Activated T-helper 1 cell treated with Interleukin-2 at 50 U/mL for 16 hours (primary cell): ENCODE data around the gene GPS1.

Source experiments
- DNase-seq: peaks from one replicate; pipeline ENCODE4 v3.0.0-alpha.2; 2020; ENCODE audit warnings: low read depth

GPS1 gene

DNA sequence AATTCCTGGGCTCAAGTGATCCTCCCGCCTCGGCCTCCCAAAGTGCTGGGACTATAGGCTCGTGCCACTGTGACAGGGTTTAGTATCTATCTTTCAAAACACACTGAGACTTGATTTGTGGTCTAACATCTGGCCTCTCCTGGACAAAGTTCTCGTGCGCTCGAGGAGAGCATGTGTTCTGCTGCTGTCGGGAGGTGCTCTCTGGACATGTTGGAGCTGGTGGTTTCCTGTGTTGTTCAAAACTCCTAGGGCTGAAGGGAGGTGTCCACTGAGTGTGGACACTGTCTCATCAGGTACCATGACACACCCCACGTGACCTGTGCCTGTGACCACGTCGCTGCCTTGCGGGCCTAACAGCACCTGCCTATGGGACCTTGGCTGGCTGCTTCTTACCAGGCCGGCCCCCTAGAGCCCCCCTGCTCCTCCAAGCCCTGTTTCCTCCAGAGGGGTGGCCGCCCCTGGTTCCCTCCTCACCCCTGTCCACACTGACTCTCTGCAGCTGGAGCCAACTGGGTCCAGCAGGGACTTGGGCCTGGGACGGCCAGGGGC is 5.7 kb upstream of the GPS1 start:
- DNase-seq: no peak

DNA sequence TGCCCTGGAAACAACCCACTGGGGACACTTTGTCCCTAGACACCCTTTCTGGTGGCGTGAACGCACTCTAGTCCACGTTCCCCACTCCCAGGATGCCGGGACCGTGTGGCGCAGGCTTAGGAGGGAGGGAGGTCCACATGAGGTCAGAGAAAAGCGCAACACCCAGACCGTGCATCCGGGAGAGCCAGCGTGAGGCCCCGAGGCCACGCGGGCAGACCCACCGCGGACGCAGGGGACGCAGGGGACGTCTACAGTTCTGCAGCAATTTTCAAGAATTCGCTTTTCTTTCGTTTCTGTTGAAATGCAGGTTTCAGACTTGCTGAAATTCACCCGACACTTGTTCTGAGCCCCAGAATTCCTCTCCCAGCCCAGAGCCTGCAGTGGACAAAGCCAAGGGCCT is 4.8 kb upstream of the GPS1 start:
- no peak for DNase-seq

DNA sequence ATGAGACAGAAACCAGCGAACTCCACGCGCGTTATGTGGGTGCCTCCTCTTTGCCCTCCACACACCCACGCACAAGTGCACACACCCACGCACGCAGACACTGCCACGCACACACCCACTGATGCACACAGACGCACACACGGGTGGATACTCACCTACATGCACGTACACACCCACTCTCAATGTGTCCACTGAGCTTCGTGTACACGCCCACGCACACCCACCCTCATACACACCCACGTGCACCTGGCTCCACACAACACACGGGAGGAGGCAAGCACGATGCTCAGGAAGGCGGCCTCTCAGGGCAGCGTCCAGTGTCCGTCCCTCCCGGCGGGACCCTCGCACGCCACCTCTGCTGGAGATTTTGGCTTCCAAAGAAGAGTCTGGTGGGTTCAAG is 4.3 kb upstream of the GPS1 start:
- no peak for DNase-seq

DNA sequence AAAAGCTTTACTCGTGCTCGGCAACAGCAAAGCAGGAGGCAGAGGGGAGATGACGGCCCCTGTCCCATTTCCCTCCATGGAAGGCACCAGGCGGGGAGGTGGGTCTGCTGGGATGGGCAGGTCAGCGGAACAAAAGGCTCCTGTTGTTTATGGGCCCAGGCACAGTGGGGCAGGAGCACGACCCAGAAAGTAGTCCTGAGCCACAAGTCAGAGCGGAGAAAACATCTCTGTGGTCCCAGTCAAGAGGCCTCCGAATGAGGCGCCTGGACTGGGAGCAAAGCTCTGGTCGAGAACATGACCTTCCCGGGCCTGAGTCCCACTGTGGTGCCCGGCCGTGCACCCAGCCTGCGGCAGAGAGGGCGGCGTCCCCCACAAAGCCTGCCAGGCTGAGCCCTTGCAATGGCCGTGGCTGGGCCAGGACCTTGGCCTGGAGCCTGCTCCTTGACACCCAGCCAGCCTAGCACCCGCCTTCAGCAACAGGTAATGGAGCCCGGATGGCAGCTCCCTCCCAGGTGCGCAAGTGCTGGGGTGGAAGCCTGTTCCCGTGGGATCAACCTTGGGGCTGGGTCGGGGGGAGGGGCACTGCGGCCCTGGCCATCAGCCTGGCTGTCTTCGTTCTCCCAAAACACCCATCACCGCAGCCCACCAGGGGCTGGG is 3.7 kb upstream of the GPS1 start:
- DNase-seq: no peak

DNA sequence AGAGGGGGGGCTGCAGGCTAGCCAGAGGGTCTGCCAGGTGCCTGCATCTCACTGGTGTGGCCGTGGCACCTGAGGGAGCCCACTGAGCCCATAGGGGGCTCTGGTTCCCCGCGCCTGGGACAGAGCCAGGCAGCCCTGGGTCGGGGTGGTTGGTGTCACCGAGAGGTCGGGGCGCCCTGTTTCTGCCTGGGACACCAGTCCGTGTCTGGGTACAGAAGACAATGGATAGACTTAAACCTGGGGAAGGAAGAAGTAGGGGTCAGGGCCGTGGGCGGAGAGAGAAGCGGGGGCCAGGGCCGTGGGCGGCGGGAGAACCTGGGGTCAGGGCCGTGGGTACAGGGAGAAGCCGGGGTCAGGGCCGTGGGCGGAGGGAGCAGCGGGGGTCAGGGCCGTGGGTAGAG is 3.1 kb upstream of the GPS1 start:
- no peak for DNase-seq

DNA sequence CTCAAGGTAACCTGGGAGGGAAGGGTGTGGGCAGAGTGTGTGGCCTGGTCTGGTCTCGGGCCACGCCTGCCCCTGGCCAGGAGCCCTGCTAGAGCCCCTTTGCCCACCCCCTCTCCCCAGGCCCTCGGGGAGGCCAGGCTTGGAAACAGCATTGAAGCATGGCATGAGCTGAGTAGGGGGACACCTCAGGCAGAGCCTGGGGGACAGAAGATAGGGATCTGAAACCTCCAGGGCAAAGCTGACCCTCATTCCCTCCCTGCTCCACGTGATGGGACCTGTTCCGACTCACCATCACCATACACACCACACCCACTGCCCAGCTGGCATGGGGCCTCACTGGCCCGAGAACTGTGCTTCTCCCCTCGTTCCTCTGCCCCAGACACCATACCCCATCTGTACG is 2.6 kb upstream of the GPS1 start:
- DNase-seq: no peak

DNA sequence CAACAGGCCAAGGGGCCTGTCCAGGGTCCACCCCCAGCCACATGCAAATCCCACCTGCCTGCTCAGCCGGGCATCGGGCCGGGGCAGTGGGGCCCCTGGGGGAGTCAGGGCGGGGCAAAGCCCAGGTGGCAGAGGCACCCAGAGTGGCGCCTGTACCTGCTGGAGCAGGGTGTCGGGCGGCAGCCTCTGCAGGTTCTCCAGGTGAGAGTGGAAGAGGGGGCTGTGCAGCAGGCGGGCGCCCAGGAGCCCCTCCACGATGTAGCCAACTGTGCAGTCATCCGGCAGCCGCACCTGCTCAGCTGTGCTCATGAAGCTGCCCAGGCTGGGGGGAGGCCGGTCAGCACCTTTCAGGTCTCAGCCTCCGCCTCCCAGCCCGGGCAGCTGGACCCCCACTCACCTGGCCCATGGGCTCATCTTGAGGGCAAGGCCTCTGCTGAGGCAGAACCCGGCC is 2.2 kb upstream of the GPS1 start:
- DNase-seq: no peak

DNA sequence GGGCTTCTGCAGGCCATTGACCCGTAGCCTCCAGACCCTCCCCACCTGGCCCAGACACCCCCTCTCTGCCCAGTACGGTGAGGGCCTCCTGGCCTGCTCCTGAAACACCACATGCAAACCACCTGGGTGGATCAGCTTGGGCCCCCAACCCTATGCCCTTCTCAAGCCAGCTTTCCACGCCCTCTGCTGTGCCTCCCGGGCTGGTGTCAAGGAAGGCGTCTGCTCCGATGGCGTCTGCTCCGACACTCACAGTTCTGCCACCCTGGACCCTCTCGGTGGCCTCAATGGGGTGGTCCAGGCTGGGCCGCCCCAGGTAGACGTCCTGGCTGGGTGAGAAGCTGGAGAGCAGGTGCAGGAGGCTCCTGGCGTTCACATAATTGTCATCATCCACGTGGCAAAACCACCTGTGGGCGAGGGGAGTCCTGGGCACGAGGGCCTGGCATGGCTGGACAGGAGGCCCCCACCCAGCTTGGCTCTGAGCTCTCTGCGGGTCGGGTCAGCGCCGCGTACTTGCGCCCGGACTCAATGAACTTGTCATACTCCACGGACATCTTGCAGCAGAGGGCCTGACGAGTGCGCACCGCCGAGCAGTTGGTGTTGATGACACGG is 1.4 kb upstream of the GPS1 start:
- no peak for DNase-seq

DNA sequence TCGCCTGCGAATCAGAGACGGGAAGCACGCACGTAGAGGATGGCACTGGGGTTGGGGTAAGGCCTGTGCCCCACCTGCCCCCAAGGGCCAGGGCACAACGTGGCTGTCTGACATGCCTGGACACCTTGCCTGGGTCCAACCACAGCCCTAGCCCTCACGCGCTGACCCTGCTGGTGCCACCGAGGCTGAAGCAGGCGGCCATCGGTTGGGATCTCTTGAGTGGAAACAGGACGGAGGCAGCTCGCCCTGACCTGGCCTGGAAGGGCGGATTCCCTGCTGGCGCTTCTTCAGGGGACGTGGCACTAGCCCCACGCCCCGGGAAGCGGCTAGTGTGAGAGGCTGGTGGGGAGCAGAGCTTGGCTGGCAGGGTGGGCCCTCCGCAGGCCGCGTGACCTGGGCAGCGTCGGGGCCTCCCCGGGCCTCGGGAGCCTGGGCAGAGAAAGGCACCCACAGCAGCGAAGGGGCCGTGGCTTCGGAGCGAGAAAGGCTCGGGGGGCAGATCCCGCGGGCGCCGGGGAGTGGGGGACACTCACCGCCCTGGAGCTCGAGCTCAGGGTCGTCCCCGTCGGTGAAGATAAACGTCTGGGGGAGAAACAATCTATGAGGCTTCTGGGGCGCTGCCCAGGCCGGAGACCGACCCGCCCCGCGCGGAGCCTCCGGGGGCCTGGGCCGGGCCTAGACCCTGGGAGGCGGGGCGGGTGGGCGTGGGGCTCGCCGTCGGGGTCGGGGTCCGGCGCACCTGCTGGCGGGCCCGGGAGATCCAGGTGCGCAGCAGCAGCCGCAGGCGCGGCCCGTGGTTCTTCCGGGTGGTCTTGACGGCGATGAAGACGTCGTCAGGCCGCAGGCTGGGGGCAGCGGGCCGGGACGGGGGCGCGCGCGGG is 697 bp upstream of the GPS1 start:
- DNase-seq: no peak

DNA sequence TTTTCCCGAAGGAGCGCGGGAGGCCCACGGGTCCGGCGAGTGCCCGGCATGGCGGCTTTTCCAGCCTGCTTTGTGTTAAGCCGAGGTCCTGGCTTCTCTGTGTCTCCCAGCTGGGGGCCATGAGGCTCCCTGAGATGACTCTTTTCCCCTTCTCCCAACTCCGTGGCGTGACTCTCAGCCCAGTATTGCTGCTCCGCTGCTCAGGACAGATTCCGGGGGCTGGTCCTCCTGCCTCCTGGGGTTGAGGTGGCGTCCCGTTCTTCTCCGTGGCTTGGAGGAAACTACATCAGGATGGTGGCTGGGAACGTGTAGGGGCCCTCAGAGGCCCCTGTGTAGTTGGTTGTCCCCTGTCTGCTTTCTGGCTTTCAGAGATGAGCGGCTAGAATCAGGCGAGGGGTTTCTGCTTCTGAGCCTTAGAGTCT is 951 bp downstream of the GPS1 start:
- no peak for DNase-seq

DNA sequence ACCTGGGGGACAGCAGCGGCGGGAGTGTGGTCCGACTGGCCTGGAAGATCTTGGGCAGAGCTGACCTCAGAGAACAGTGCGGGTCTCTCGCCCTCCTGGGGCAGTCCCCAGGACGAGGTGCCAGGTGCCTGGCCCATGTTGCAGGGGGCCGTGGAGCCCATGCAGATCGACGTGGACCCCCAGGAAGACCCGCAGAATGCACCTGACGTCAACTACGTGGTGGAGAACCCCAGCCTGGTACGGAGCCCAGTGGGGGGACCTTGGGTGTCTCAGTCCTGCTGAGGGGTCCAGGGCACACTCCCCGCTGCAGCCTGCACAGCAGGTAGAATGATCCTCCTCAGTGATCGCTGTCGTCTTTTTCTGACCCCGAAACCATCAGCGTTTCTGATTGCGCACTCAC is 1.4 kb downstream of the GPS1 start:
- no peak for DNase-seq

DNA sequence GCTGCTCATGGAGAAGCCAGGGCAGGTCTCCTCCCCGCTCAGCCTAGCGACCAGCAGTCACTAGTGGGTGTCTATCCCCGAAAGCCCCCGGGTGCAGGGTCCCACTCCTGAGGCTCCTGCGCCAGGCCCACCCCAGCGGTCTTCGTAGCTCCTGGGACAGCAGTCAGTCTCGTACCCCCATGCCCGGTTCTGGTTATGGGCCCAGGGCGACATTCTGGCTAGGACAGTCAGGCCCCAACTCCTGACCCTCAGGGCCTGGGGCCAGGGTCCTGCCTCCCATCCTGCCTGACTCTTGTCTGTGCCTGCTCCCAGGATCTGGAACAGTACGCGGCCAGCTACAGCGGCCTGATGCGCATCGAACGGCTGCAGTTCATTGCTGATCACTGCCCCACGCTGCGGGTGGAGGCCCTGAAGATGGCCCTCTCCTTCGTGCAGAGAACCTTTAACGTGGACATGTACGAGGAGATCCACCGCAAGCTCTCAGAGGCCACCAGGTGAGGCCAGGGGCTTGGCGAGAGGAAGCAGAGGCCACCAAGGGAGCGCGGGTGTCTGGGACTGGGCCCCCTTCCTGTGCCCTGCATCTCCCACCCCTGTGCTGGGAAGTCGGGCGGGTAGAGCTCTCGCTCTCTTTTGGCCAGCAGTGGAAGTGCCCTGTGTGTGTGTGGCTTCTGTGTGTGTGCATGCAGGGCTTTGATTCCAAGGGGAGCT is 2.0 kb downstream of the GPS1 start:
- no peak for DNase-seq

DNA sequence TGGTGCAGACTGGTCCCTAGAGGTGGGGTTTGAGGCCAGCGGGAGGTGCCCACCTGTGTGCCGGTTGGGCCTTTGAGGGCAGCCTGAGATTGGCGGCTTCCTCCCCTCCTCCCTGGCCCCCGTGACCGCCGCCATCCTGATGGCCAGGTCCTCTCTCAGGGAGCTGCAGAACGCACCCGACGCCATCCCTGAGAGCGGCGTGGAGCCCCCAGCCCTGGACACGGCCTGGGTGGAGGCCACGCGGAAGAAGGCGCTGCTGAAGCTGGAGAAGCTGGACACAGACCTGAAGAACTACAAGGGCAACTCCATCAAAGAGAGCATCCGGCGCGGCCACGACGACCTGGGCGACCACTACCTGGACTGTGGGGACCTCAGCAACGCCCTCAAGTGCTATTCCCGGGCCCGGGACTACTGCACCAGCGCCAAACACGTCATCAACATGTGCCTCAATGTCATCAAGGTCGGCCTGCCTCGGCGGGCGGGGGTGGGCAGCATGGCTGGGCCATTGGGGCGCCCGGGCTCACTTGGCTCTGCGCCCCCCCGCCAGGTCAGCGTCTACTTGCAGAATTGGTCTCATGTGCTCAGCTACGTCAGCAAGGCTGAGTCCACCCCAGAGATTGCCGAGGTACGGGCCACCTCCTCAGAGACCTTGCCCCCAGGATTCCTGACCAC is 2.8 kb downstream of the GPS1 start:
- no peak for DNase-seq

DNA sequence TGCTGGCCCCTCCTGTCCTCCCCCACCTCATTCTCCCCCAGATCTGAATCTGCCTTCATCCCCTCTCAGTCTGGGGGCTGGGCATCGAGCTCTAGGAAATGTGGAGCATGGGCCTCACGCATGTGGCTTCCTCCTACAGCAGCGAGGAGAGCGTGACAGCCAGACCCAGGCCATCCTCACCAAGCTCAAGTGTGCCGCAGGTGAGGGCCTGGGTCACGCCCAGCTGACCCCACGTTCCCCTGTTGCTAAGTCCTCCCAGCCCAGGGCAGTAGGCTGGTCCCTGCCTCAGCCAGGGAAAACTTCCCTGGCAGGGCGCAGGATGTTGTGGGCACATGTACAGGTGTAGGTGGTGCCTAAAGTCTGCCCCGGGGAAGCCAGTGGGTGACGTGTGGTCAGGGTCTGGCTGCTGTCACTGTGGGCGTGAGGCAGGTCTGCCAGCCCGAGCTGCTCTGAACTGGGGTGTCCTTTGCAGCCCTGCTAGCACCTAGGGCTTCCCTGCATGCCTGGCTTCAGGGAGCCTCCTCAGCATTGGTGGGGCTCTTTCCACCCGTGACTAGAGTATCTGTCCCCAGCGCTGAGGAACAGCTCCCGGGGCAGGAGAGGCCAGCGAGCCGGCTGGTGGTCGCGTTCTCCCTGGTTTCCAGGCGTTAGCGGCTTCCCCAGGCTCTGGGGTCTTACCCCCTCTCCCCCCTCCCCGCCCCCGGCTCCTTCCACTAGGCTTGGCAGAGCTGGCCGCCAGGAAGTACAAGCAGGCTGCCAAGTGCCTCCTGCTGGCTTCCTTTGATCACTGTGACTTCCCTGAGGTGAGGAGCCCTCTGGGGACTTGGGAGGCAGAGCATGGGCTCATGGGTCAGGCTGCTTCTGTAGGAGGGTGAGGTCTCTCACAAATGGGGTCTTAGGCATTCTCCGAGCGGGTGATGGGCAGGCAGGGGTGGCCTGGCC is 3.6 kb downstream of the GPS1 start:
- DNase-seq: no peak

DNA sequence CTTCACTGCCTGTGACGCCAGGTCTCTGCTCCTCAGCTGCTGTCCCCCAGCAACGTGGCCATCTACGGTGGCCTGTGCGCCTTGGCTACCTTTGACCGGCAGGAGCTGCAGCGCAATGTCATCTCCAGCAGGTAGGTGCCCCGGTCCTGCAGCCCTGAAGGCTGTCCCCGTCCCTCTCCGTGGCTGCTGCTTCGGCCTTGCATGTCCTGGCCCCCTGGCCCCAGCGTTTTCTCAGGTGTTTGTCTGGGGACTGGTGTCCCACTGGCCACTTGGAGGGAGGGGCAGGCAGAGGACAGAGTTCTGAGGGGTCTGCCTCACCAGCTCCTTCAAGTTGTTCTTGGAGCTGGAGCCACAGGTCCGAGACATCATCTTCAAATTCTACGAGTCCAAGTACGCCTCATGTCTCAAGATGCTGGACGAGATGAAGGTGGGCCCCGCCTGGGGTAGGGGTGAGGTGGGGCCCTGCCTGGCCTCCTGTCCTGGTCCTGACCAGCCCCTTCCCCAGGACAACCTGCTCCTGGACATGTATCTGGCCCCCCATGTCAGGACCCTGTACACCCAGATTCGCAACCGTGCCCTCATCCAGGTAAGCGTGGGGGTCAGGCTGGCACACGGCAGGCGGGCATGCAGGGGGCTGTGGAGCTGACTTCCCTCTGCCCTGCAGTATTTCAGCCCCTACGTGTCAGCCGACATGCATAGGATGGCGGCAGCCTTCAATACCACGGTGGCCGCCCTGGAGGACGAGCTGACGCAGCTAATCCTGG is 4.4 kb downstream of the GPS1 start:
- DNase-seq: no peak

DNA sequence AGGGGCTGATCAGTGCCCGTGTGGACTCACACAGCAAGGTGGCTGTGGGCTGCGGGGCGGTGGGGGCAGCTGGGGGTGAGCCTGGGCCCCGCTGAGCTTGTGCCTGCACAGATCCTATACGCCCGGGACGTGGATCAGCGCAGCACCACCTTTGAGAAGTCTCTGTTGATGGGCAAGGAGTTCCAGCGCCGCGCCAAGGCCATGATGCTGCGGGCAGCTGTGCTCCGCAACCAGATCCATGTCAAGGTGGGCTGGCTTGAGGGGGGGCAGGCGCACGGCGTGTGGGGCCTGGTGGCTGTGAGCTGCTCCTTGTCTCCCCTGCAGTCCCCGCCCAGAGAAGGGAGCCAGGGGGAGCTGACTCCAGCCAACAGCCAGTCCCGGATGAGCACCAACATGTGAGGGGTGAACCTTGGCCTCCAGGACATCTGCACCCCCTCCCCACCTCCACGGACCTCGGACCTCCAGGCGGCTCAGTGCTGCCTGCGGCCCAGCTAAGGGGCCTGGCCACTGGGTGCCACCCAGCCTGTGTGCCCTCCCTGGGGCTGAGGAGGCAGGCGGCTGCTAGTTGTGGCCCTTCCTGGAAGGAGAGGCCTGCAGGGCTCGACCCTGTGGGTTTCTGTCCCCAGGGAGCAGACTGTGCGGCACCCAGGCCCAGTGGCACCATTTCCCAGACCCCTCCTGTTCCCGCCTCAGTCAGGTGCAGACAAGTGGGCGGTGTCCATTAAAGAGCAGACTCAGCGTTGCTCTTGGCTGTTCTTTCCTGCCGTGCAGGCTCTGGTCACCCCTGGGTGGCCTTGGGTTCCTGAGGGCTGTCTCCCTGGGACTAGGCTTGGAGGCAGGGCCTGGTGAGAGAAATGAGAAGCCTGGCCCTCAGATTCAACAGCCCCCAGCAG is 5.3 kb downstream of the GPS1 start:
- no peak for DNase-seq

DNA sequence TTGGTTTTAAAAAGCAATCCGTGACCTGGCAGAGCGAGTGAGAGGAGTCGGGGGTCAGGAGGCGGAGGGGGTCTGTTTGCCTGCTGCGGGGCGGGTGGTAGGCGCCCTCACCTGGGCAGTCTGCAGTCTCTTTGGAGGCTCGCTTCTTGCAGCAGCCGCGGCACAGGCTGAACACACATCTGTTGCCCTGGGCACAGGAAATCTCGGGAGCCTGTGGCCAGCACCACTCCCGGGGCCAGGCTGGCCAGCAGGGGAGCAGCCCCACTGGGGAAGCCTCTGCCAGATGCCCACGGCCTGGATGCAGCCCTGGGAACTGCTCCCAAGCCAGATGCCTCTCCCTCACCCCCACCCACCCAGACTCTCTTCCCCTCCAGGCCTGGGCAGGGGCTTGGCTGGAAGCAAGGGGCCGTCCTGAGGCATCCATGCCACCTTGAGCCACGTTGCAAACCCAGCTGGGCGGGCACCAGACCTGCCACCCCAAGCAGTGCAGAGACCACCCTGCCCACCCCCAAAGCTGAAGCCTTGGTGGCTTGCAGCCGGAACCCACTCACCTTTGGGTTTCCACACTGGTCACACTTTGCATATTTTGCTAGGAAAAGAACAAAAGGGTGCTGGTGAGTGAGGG is 6.6 kb downstream of the GPS1 start:
- no peak for DNase-seq

DNA sequence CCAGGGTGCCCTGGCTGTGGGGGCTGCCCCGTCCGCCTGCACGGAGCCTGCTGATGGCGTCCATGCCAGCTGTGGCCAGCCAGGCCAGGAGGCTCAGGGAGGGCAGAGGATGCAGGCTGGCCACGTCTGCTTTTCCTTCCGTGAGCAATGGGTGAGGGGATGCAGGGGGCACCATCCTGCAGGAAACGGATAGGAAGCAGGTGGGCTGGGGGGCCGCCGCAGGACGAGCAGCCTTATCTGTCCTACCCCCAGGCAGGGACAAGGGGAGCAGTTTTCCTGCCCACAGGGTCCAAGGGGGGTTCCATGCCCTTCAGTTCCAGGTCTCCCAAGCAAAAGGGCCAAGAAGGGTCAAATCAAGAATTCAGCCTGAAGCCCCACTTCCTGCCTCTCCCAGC is 7.2 kb downstream of the GPS1 start:
- no peak for DNase-seq
